ENCODE measurements around the gene DNAH9.

- no peak for TF ChIP-seq POLR2A (IDR thresholded peaks at IDR 0.05)
- no peak for TF ChIP-seq POLR2AphosphoS5 (IDR thresholded peaks at IDR 0.05)
These were observed 170.7 kb downstream of the DNAH9 start for GRCh38 chr17:11768981-11769380.
